ENCODE results near the gene ENDOD1.
"Not testable (repeated sequence)": the region's sequence is repeated elsewhere in the genome, so short reads cannot be mapped to it uniquely, and the experiment has no call there.

Gene ENDOD1

GRCh38 chr11:95119361-95120060, 29.9 kb downstream of the ENDOD1 start:
- no peaks in the 10 kb centered on the region for H3K27me3 Mint-ChIP-seq
- no peak overlapping the region for H3K27ac Mint-ChIP-seq (ENCODE audit: low read depth)
- no peak for ATAC-seq (replicated peaks; ENCODE audit: extremely low read depth, poor library complexity, severe bottlenecking)

GRCh38 chr11:95121698-95122097, 32.1 kb downstream of the ENDOD1 start:
- H3K9me3 Mint-ChIP-seq, result no peaks in the 10 kb centered on the region

More at GRCh38 chr11:95119361-95120060, 29.9 kb downstream of the ENDOD1 start:
- H3K4me1 Mint-ChIP-seq, result peaks cover 24% of the 10 kb centered on the region
- H3K4me3 Mint-ChIP-seq, result no peak overlapping the region
- DNase-seq (ENCODE audit: low spot score in 2 of 2), result no peak
- no peaks in the 10 kb centered on the region for H3K9me3 Mint-ChIP-seq
- peaks cover 2% of the 10 kb centered on the region for H3K36me3 Mint-ChIP-seq (ENCODE audit: insufficient read depth)

GRCh38 chr11:95123556-95123955, 33.9 kb downstream of the ENDOD1 start:
- H3K4me1 Mint-ChIP-seq, result peaks cover 13% of the 10 kb centered on the region

More at GRCh38 chr11:95121698-95122097, 32.1 kb downstream of the ENDOD1 start:
- H3K27ac Mint-ChIP-seq (ENCODE audit: low read depth), result no peak overlapping the region
- peaks cover 24% of the 10 kb centered on the region for H3K4me1 Mint-ChIP-seq
- no peaks in the 10 kb centered on the region for H3K27me3 Mint-ChIP-seq
- H3K4me3 Mint-ChIP-seq, result no peak overlapping the region
- ATAC-seq (replicated peaks; ENCODE audit: extremely low read depth, poor library complexity, severe bottlenecking), result no peak
- H3K36me3 Mint-ChIP-seq (ENCODE audit: insufficient read depth), result peaks cover 2% of the 10 kb centered on the region
- no peak for DNase-seq (ENCODE audit: low spot score in 2 of 2)

GRCh38 chr11:95128602-95129001, 39.0 kb downstream of the ENDOD1 start:
- H3K4me1 Mint-ChIP-seq, result peaks cover 6% of the 10 kb centered on the region
- ATAC-seq (replicated peaks; ENCODE audit: extremely low read depth, poor library complexity, severe bottlenecking), result no peak
- H3K4me3 Mint-ChIP-seq, result no peak overlapping the region
- H3K27me3 Mint-ChIP-seq, result no peaks in the 10 kb centered on the region
- no peak overlapping the region for H3K27ac Mint-ChIP-seq (ENCODE audit: low read depth)
- no peaks in the 10 kb centered on the region for H3K9me3 Mint-ChIP-seq
- peaks cover 16% of the 10 kb centered on the region for H3K36me3 Mint-ChIP-seq (ENCODE audit: insufficient read depth)
- no peak for DNase-seq (ENCODE audit: low spot score in 2 of 2)

More at GRCh38 chr11:95123556-95123955, 33.9 kb downstream of the ENDOD1 start:
- H3K4me3 Mint-ChIP-seq, result no peak overlapping the region
- peaks cover 5% of the 10 kb centered on the region for H3K36me3 Mint-ChIP-seq (ENCODE audit: insufficient read depth)
- ATAC-seq (replicated peaks; ENCODE audit: extremely low read depth, poor library complexity, severe bottlenecking) (no peak), DNase-seq (ENCODE audit: low spot score in 2 of 2) (no peak)
- no peak overlapping the region for H3K27ac Mint-ChIP-seq (ENCODE audit: low read depth)
- H3K27me3 Mint-ChIP-seq, result no peaks in the 10 kb centered on the region
- no peaks in the 10 kb centered on the region for H3K9me3 Mint-ChIP-seq

- no peaks in the 10 kb centered on the region for H3K9me3 Mint-ChIP-seq
- H3K36me3 Mint-ChIP-seq (ENCODE audit: insufficient read depth), result peaks cover 16% of the 10 kb centered on the region
- no peaks in the 10 kb centered on the region for H3K27me3 Mint-ChIP-seq
- DNase-seq (ENCODE audit: low spot score in 2 of 2), result no peak
- H3K27ac Mint-ChIP-seq (ENCODE audit: low read depth), result no peak overlapping the region
- H3K4me1 Mint-ChIP-seq, result peaks cover 6% of the 10 kb centered on the region
- no peak for ATAC-seq (replicated peaks; ENCODE audit: extremely low read depth, poor library complexity, severe bottlenecking)
- no peak overlapping the region for H3K4me3 Mint-ChIP-seq
Measured at GRCh38 chr11:95132956-95133355, 43.3 kb downstream of the ENDOD1 start.

GRCh38 chr11:95134491-95134890, 44.8 kb downstream of the ENDOD1 start:
- no peak overlapping the region for H3K4me3 Mint-ChIP-seq
- no peaks in the 10 kb centered on the region for H3K9me3 Mint-ChIP-seq
- H3K4me1 Mint-ChIP-seq, result peaks cover 6% of the 10 kb centered on the region
- no peak for ATAC-seq (replicated peaks; ENCODE audit: extremely low read depth, poor library complexity, severe bottlenecking)
- no peak overlapping the region for H3K27ac Mint-ChIP-seq (ENCODE audit: low read depth)
- H3K27me3 Mint-ChIP-seq, result no peaks in the 10 kb centered on the region
- H3K36me3 Mint-ChIP-seq (ENCODE audit: insufficient read depth), result peaks cover 7% of the 10 kb centered on the region
- no peak for DNase-seq (ENCODE audit: low spot score in 2 of 2)

GRCh38 chr11:95135155-95135554, 45.5 kb downstream of the ENDOD1 start:
- H3K27me3 Mint-ChIP-seq, result no peaks in the 10 kb centered on the region
- no peaks in the 10 kb centered on the region for H3K9me3 Mint-ChIP-seq
- ATAC-seq (replicated peaks; ENCODE audit: extremely low read depth, poor library complexity, severe bottlenecking) (no peak), DNase-seq (ENCODE audit: low spot score in 2 of 2) (no peak)
- H3K4me1 Mint-ChIP-seq, result peaks cover 6% of the 10 kb centered on the region
- H3K36me3 Mint-ChIP-seq (ENCODE audit: insufficient read depth), result peaks cover 3% of the 10 kb centered on the region
- no peak overlapping the region for H3K4me3 Mint-ChIP-seq
- no peak overlapping the region for H3K27ac Mint-ChIP-seq (ENCODE audit: low read depth)

GRCh38 chr11:95135880-95136279, 46.2 kb downstream of the ENDOD1 start:
- H3K4me1 Mint-ChIP-seq, result peaks cover 6% of the 10 kb centered on the region
- no peaks in the 10 kb centered on the region for H3K9me3 Mint-ChIP-seq
- H3K4me3 Mint-ChIP-seq, result no peak overlapping the region
- DNase-seq (ENCODE audit: low spot score in 2 of 2) (no peak), ATAC-seq (replicated peaks; ENCODE audit: extremely low read depth, poor library complexity, severe bottlenecking) (no peak)
- H3K36me3 Mint-ChIP-seq (ENCODE audit: insufficient read depth), result peaks cover 3% of the 10 kb centered on the region
- no peaks in the 10 kb centered on the region for H3K27me3 Mint-ChIP-seq
- no peak overlapping the region for H3K27ac Mint-ChIP-seq (ENCODE audit: low read depth)

- H3K36me3 Mint-ChIP-seq (ENCODE audit: insufficient read depth); H3K9me3 Mint-ChIP-seq; ATAC-seq (replicated peaks; ENCODE audit: extremely low read depth, poor library complexity, severe bottlenecking); H3K4me3 Mint-ChIP-seq; H3K27ac Mint-ChIP-seq (ENCODE audit: low read depth); DNase-seq (ENCODE audit: low spot score in 2 of 2); H3K27me3 Mint-ChIP-seq; H3K4me1 Mint-ChIP-seq: not testable (repeated sequence)
Measured at GRCh38 chr11:95136747-95137146, 47.1 kb downstream of the ENDOD1 start.

GRCh38 chr11:95137299-95137698, 47.7 kb downstream of the ENDOD1 start:
- Mint-ChIP-seq H3K9me3 (no peaks in the 10 kb centered on the region), H3K27me3 (peaks cover 6% of the 10 kb centered on the region), H3K4me1 (peaks cover 3% of the 10 kb centered on the region), H3K27ac (ENCODE audit: low read depth) (no peak overlapping the region), H3K36me3 (ENCODE audit: insufficient read depth) (peaks cover under 1% of the 10 kb centered on the region), H3K4me3 (no peak overlapping the region)
- no peak for DNase-seq (ENCODE audit: low spot score in 2 of 2)
- no peak for ATAC-seq (replicated peaks; ENCODE audit: extremely low read depth, poor library complexity, severe bottlenecking)

- DNase-seq (ENCODE audit: low spot score in 2 of 2) (no peak), ATAC-seq (replicated peaks; ENCODE audit: extremely low read depth, poor library complexity, severe bottlenecking) (no peak)
- no peak overlapping the region for H3K27ac Mint-ChIP-seq (ENCODE audit: low read depth)
Measured at GRCh38 chr11:95138448-95138847, 48.8 kb downstream of the ENDOD1 start.

GRCh38 chr11:95140397-95141033, 50.9 kb downstream of the ENDOD1 start:
- ATAC-seq (replicated peaks; ENCODE audit: extremely low read depth, poor library complexity, severe bottlenecking), result no peak
- Mint-ChIP-seq H3K36me3 (ENCODE audit: insufficient read depth) (no peaks in the 10 kb centered on the region), H3K9me3 (no peaks in the 10 kb centered on the region), H3K27ac (ENCODE audit: low read depth) (no peak overlapping the region), H3K4me3 (no peak overlapping the region), H3K4me1 (no peaks in the 10 kb centered on the region), H3K27me3 (peaks cover 38% of the 10 kb centered on the region)
- no peak for DNase-seq (ENCODE audit: low spot score in 2 of 2)

More at GRCh38 chr11:95138448-95138847, 48.8 kb downstream of the ENDOD1 start:
- H3K27me3 Mint-ChIP-seq, result peaks cover 17% of the 10 kb centered on the region
- no peaks in the 10 kb centered on the region for H3K4me1 Mint-ChIP-seq
- H3K4me3 Mint-ChIP-seq, result no peak overlapping the region
- no peaks in the 10 kb centered on the region for H3K9me3 Mint-ChIP-seq
- H3K36me3 Mint-ChIP-seq (ENCODE audit: insufficient read depth), result no peaks in the 10 kb centered on the region

GRCh38 chr11:95142431-95142830, 52.8 kb downstream of the ENDOD1 start:
- Mint-ChIP-seq H3K4me3 (no peak overlapping the region), H3K27me3 (peaks cover 57% of the 10 kb centered on the region), H3K4me1 (no peaks in the 10 kb centered on the region), H3K27ac (ENCODE audit: low read depth) (no peak overlapping the region), H3K36me3 (ENCODE audit: insufficient read depth) (no peaks in the 10 kb centered on the region), H3K9me3 (no peaks in the 10 kb centered on the region)
- DNase-seq (ENCODE audit: low spot score in 2 of 2), result no peak
- ATAC-seq (replicated peaks; ENCODE audit: extremely low read depth, poor library complexity, severe bottlenecking), result no peak

All from central memory CD8-positive, alpha-beta T cell (primary cell).